WTC11 (cell line): ENCODE results near the gene TOX4. TPM values are rescaled to one million over a fixed set of nuclear protein-coding genes. Genes with fewer than 3 reads are reported as not detected.

Experiments
- CREB1 ChIP-seq: sonication (generic); formaldehyde crosslinking; IDR thresholded peaks from 2 replicates; pipeline ENCODE4 v1.8.0; 2023; ENCODE audit warnings: mild to moderate bottlenecking, missing genetic modification reagents
- JAZF1 ChIP-seq: fragments of 250-450 bp; sonication (Bioruptor Pico); IDR thresholded peaks from 2 replicates; pipeline ENCODE4 v1.9.0; 2021; ENCODE audit warnings: moderate library complexity, mild to moderate bottlenecking, inconsistent platforms
- NFATC4 ChIP-seq: fragments of 250-450 bp; sonication (Bioruptor Pico); IDR thresholded peaks from 2 replicates; pipeline ENCODE4 v1.9.0; 2021; ENCODE audit warnings: mild to moderate bottlenecking
- NFE2L1 ChIP-seq: sonication (generic); formaldehyde crosslinking; IDR thresholded peaks from 2 replicates; pipeline ENCODE4 v1.8.1; 2023; ENCODE audit warnings: missing genetic modification reagents
- NFYB ChIP-seq: sonication (generic); formaldehyde crosslinking; conservative IDR thresholded peaks from 2 replicates; pipeline ENCODE4 v1.8.0; 2022; ENCODE audit warnings: low read depth, missing genetic modification reagents
- NR3C1 ChIP-seq: sonication (generic); formaldehyde crosslinking; conservative IDR thresholded peaks from 2 replicates; pipeline ENCODE4 v1.8.1; 2023; ENCODE audit warnings: low read depth, mild to moderate bottlenecking, missing genetic modification reagents
- PRRX2 ChIP-seq: fragments of 250-450 bp; sonication (Bioruptor Pico); IDR thresholded peaks from 2 replicates; pipeline ENCODE4 v1.8.0; 2021; ENCODE audit warnings: mild to moderate bottlenecking
- SP1 ChIP-seq: sonication (generic); formaldehyde crosslinking; conservative IDR thresholded peaks from 2 replicates; pipeline ENCODE4 v1.8.1; 2022; ENCODE audit warnings: missing genetic modification reagents
- ZNF232 ChIP-seq: sonication (generic); formaldehyde crosslinking; IDR thresholded peaks from 2 replicates; pipeline ENCODE4 v1.8.0; 2022; ENCODE audit warnings: mild to moderate bottlenecking, missing genetic modification reagents
- ZNF423 ChIP-seq: fragments of 250-450 bp; sonication (Bioruptor Pico); IDR thresholded peaks from 2 replicates; pipeline ENCODE4 v2.1.2; 2022; ENCODE audit warnings: mild to moderate bottlenecking, moderate library complexity
- total RNA-seq: library from RNA; stranded (reverse); gene quantifications from 3 replicates; pipeline ENCODE4 v1.2.3, GENCODE V29; 2021
- TF ChIP-seq, protein P1 (sequence below): sonication (generic); formaldehyde crosslinking; IDR thresholded peaks from 2 replicates; pipeline ENCODE4 v1.8.0; 2023; ENCODE audit warnings: missing genetic modification reagents, mild to moderate bottlenecking, borderline replicate concordance
- TF ChIP-seq, protein P2 (sequence below): sonication (generic); formaldehyde crosslinking; IDR thresholded peaks from 2 replicates; pipeline ENCODE4 v1.8.0; 2023; ENCODE audit warnings: mild to moderate bottlenecking, missing genetic modification reagents
- TF ChIP-seq, protein P3 (sequence below): sonication (generic); formaldehyde crosslinking; conservative IDR thresholded peaks from 2 replicates; pipeline ENCODE4 v1.8.1; 2023; ENCODE audit warnings: mild to moderate bottlenecking, low read depth, missing genetic modification reagents, moderate library complexity
- TF ChIP-seq, protein P4 (sequence below): sonication (generic); formaldehyde crosslinking; IDR thresholded peaks from 2 replicates; pipeline ENCODE4 v1.8.1; 2023; ENCODE audit warnings: mild to moderate bottlenecking, missing genetic modification reagents
- TF ChIP-seq, protein P5 (sequence below): fragments of 250-450 bp; sonication (Bioruptor Pico); IDR thresholded peaks from 2 replicates; pipeline ENCODE4 v1.9.0; 2021; ENCODE audit warnings: moderate library complexity, mild to moderate bottlenecking, inconsistent platforms, borderline replicate concordance

TOX4 gene
- total RNA-seq, 1 experiment from 2014 or later = 49.1 TPM

DNA sequence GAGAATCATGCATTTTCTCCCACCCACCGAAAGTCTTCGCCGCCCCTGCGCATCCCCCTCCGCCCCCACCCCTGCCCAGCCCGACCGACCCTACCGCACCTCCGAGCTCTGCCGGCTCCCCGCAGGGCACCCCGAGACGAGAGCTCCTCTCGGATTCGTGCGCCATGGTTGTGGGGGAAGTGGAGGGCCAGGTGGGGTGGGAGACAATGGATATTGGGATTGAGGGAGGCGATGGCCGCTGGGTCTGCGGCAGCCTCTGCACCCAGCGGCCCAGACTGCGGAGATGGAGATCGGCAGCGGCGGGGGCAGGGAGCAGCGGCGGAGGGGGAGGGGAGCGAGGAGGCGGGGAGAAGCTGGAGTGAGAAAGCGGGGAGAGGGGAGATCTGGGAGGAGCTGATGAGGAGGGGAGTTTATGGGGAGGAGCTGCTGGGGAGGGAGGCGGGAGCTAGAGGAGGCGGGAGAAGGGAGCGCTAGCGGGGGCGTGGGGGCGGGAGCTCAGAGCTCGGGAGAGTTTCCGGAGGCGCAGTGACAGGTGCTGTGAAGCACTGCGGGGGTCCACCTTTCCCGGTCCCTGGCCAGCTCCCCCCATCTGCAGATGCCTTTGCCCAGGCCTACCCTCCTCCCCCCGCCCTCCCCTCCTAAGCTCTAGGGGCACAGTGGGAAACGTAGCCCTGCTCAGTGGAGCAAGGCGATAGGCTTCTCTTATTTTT is 49.1 kb downstream of the TOX4 start, which contains the start of gene SALL2 (continued):
- TF ChIP-seq, protein P1, sequence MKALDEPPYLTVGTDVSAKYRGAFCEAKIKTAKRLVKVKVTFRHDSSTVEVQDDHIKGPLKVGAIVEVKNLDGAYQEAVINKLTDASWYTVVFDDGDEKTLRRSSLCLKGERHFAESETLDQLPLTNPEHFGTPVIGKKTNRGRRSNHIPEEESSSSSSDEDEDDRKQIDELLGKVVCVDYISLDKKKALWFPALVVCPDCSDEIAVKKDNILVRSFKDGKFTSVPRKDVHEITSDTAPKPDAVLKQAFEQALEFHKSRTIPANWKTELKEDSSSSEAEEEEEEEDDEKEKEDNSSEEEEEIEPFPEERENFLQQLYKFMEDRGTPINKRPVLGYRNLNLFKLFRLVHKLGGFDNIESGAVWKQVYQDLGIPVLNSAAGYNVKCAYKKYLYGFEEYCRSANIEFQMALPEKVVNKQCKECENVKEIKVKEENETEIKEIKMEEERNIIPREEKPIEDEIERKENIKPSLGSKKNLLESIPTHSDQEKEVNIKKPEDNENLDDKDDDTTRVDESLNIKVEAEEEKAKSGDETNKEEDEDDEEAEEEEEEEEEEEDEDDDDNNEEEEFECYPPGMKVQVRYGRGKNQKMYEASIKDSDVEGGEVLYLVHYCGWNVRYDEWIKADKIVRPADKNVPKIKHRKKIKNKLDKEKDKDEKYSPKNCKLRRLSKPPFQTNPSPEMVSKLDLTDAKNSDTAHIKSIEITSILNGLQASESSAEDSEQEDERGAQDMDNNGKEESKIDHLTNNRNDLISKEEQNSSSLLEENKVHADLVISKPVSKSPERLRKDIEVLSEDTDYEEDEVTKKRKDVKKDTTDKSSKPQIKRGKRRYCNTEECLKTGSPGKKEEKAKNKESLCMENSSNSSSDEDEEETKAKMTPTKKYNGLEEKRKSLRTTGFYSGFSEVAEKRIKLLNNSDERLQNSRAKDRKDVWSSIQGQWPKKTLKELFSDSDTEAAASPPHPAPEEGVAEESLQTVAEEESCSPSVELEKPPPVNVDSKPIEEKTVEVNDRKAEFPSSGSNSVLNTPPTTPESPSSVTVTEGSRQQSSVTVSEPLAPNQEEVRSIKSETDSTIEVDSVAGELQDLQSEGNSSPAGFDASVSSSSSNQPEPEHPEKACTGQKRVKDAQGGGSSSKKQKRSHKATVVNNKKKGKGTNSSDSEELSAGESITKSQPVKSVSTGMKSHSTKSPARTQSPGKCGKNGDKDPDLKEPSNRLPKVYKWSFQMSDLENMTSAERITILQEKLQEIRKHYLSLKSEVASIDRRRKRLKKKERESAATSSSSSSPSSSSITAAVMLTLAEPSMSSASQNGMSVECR = 0 out of 2 replicates have a peak, but pooled peaks have one; percentile 3
- TF ChIP-seq, protein P2, sequence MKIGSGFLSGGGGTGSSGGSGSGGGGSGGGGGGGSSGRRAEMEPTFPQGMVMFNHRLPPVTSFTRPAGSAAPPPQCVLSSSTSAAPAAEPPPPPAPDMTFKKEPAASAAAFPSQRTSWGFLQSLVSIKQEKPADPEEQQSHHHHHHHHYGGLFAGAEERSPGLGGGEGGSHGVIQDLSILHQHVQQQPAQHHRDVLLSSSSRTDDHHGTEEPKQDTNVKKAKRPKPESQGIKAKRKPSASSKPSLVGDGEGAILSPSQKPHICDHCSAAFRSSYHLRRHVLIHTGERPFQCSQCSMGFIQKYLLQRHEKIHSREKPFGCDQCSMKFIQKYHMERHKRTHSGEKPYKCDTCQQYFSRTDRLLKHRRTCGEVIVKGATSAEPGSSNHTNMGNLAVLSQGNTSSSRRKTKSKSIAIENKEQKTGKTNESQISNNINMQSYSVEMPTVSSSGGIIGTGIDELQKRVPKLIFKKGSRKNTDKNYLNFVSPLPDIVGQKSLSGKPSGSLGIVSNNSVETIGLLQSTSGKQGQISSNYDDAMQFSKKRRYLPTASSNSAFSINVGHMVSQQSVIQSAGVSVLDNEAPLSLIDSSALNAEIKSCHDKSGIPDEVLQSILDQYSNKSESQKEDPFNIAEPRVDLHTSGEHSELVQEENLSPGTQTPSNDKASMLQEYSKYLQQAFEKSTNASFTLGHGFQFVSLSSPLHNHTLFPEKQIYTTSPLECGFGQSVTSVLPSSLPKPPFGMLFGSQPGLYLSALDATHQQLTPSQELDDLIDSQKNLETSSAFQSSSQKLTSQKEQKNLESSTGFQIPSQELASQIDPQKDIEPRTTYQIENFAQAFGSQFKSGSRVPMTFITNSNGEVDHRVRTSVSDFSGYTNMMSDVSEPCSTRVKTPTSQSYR = peak; percentile 28; the same call in 1 of the 2 replicates
- TF ChIP-seq JAZF1 (CRISPR knock-in tag) = no peak
- no peak for TF ChIP-seq ZNF232 (CRISPR knock-in tag)
- TF ChIP-seq CREB1 (CRISPR knock-in tag) = no peak
- TF ChIP-seq, protein P3, sequence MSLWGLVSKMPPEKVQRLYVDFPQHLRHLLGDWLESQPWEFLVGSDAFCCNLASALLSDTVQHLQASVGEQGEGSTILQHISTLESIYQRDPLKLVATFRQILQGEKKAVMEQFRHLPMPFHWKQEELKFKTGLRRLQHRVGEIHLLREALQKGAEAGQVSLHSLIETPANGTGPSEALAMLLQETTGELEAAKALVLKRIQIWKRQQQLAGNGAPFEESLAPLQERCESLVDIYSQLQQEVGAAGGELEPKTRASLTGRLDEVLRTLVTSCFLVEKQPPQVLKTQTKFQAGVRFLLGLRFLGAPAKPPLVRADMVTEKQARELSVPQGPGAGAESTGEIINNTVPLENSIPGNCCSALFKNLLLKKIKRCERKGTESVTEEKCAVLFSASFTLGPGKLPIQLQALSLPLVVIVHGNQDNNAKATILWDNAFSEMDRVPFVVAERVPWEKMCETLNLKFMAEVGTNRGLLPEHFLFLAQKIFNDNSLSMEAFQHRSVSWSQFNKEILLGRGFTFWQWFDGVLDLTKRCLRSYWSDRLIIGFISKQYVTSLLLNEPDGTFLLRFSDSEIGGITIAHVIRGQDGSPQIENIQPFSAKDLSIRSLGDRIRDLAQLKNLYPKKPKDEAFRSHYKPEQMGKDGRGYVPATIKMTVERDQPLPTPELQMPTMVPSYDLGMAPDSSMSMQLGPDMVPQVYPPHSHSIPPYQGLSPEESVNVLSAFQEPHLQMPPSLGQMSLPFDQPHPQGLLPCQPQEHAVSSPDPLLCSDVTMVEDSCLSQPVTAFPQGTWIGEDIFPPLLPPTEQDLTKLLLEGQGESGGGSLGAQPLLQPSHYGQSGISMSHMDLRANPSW (CRISPR knock-in tag) = no peak
- TF ChIP-seq ZNF423 (CRISPR knock-in tag) = no peak
- peak; percentile 86 for TF ChIP-seq SP1 (CRISPR knock-in tag)
- TF ChIP-seq, protein P4, sequence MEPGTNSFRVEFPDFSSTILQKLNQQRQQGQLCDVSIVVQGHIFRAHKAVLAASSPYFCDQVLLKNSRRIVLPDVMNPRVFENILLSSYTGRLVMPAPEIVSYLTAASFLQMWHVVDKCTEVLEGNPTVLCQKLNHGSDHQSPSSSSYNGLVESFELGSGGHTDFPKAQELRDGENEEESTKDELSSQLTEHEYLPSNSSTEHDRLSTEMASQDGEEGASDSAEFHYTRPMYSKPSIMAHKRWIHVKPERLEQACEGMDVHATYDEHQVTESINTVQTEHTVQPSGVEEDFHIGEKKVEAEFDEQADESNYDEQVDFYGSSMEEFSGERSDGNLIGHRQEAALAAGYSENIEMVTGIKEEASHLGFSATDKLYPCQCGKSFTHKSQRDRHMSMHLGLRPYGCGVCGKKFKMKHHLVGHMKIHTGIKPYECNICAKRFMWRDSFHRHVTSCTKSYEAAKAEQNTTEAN = peak; percentile 66; the same call in 1 of the 2 replicates
- TF ChIP-seq NFYB = no peak
- TF ChIP-seq NFATC4 (CRISPR knock-in tag) = no peak
- TF ChIP-seq, protein P5, sequence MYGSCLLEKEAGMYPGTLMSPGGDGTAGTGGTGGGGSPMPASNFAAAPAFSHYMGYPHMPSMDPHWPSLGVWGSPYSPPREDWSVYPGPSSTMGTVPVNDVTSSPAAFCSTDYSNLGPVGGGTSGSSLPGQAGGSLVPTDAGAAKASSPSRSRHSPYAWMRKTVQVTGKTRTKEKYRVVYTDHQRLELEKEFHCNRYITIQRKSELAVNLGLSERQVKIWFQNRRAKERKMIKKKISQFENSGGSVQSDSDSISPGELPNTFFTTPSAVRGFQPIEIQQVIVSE (CRISPR knock-in tag) = no peak
- TF ChIP-seq PRRX2 (CRISPR knock-in tag) = no peak
- 0 out of 2 replicates have a peak, but pooled peaks have one; percentile 33 for TF ChIP-seq NR3C1
- no peak for TF ChIP-seq NFE2L1
- TF ChIP-seq, all 79 proteins: peak for 16
